ENCODE results near the gene ST3GAL6.

DNA sequence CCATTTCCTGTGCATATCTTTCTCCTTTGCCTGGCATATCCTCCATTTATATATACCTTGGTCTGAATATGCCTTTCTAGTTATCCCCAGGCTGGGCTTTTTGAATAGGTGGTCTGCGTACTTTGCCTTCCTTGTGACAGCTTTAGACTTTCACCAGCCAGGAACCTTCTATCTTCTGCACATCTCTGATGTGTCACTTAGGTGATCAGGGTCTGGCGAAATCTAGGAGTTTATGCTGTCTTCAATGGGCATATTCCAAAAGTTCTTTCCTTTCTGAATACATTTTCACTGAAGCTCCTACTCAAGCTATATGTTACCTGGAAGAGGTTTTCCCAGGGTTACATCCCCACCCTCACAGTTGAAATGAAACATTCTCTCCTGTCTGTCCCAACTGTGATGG is 27.8 kb upstream of the ST3GAL6 start:
- TF ChIP-seq, protein P1, sequence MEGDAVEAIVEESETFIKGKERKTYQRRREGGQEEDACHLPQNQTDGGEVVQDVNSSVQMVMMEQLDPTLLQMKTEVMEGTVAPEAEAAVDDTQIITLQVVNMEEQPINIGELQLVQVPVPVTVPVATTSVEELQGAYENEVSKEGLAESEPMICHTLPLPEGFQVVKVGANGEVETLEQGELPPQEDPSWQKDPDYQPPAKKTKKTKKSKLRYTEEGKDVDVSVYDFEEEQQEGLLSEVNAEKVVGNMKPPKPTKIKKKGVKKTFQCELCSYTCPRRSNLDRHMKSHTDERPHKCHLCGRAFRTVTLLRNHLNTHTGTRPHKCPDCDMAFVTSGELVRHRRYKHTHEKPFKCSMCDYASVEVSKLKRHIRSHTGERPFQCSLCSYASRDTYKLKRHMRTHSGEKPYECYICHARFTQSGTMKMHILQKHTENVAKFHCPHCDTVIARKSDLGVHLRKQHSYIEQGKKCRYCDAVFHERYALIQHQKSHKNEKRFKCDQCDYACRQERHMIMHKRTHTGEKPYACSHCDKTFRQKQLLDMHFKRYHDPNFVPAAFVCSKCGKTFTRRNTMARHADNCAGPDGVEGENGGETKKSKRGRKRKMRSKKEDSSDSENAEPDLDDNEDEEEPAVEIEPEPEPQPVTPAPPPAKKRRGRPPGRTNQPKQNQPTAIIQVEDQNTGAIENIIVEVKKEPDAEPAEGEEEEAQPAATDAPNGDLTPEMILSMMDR (IDR thresholded peaks at IDR 0.05; ENCODE audit: insufficient read depth, low read length): no peak
- TF ChIP-seq, protein P2, sequence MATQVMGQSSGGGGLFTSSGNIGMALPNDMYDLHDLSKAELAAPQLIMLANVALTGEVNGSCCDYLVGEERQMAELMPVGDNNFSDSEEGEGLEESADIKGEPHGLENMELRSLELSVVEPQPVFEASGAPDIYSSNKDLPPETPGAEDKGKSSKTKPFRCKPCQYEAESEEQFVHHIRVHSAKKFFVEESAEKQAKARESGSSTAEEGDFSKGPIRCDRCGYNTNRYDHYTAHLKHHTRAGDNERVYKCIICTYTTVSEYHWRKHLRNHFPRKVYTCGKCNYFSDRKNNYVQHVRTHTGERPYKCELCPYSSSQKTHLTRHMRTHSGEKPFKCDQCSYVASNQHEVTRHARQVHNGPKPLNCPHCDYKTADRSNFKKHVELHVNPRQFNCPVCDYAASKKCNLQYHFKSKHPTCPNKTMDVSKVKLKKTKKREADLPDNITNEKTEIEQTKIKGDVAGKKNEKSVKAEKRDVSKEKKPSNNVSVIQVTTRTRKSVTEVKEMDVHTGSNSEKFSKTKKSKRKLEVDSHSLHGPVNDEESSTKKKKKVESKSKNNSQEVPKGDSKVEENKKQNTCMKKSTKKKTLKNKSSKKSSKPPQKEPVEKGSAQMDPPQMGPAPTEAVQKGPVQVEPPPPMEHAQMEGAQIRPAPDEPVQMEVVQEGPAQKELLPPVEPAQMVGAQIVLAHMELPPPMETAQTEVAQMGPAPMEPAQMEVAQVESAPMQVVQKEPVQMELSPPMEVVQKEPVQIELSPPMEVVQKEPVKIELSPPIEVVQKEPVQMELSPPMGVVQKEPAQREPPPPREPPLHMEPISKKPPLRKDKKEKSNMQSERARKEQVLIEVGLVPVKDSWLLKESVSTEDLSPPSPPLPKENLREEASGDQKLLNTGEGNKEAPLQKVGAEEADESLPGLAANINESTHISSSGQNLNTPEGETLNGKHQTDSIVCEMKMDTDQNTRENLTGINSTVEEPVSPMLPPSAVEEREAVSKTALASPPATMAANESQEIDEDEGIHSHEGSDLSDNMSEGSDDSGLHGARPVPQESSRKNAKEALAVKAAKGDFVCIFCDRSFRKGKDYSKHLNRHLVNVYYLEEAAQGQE (IDR thresholded peaks at IDR 0.05; ENCODE audit: insufficient replicate concordance, low read depth): no peak
- no peak for TF ChIP-seq GABPA (IDR thresholded peaks at IDR 0.05; ENCODE audit: low read depth)
- no peak for TF ChIP-seq POLR2AphosphoS5 (IDR thresholded peaks at IDR 0.05; ENCODE audit: low read depth)
- no peak for TF ChIP-seq SPI1 (IDR thresholded peaks at IDR 0.05; ENCODE audit: borderline replicate concordance, low read depth)

Measured in HL-60 (cell line).